Neutrophil (primary cell): ENCODE data around the gene RASGRF1.

Experiments used
- H3K27ac ChIP-seq: fragments of 200-600 bp; sonication (generic); 2 replicates; pipeline ENCODE4 v1.5.1; 2016; ENCODE audit warnings: mild to moderate bottlenecking, moderate library complexity
- H3K27me3 ChIP-seq: fragments of 200-600 bp; sonication (generic); 2 replicates; pipeline ENCODE4 v1.6.0; 2016; ENCODE audit warnings: mild to moderate bottlenecking
- H3K36me3 ChIP-seq: fragments of 200-600 bp; sonication (generic); 2 replicates; pipeline ENCODE4 v1.5.1; 2017
- H3K4me1 ChIP-seq, 2 experiments: fragments of 200-600 bp in 1 of 2; sonication (generic) in 1 of 2; 1 replicate in 1 of 2; 2 replicates in 1 of 2; pipeline versions ENCODE4 v1.5.1 to v1.6.1; 2013 to 2016; ENCODE audit warnings: low read depth in 1 of 2, low read length in 1 of 2, mild to moderate bottlenecking in 1 of 2, moderate library complexity in 1 of 2; ENCODE audit not compliant: control insufficient read depth in 1 of 2, insufficient read depth in 1 of 2
- H3K4me3 ChIP-seq, 2 experiments: fragments of 200-600 bp in 1 of 2; sonication (generic) in 1 of 2; 1 replicate in 1 of 2; 2 replicates in 1 of 2; pipeline ENCODE4 v1.5.1; 2013 to 2016; ENCODE audit warnings: low read depth in 1 of 2, low read length in 1 of 2, mild to moderate bottlenecking in 1 of 2, moderate library complexity in 1 of 2
- H3K9me3 ChIP-seq: fragments of 200-600 bp; sonication (generic); 2 replicates; pipeline ENCODE4 v1.5.1; 2016
- CTCF ChIP-seq: fragments of 200-600 bp; sonication (generic); IDR thresholded peaks from 2 replicates; pipeline ENCODE4 v1.5.1; 2016; ENCODE audit warnings: antibody characterized with exemption

RASGRF1 gene

GRCh38 chr15:78993257-78993930 lies 97.2 kb downstream of the RASGRF1 start:
- no peak overlapping the region for H3K27ac ChIP-seq
- H3K4me3 ChIP-seq, result no peak overlapping the region
- H3K4me1 ChIP-seq, result no peaks in the 10 kb centered on the region
- TF ChIP-seq CTCF, result no peak
- no peaks in the 10 kb centered on the region for H3K36me3 ChIP-seq
- no peaks in the 10 kb centered on the region for H3K9me3 ChIP-seq
- peaks cover 4% of the 10 kb centered on the region for H3K27me3 ChIP-seq

- H3K4me1 ChIP-seq, result no peaks in the 10 kb centered on the region
- H3K9me3 ChIP-seq, result no peaks in the 10 kb centered on the region
- no peak overlapping the region for H3K27ac ChIP-seq
- H3K4me3 ChIP-seq, result no peak overlapping the region
- TF ChIP-seq CTCF, result no peak
- H3K36me3 ChIP-seq, result no peaks in the 10 kb centered on the region
- H3K27me3 ChIP-seq, result peaks cover 4% of the 10 kb centered on the region
Measured at GRCh38 chr15:78992416-78993256, 97.9 kb downstream of the RASGRF1 start.

GRCh38 chr15:78991879-78992278 lies 98.7 kb downstream of the RASGRF1 start:
- Histone ChIP-seq H3K27me3 (peaks cover 4% of the 10 kb centered on the region), H3K27ac (no peak overlapping the region), H3K4me3 (no peak overlapping the region), H3K36me3 (no peaks in the 10 kb centered on the region), H3K4me1 (no peaks in the 10 kb centered on the region), H3K9me3 (no peaks in the 10 kb centered on the region)
- no peak for TF ChIP-seq CTCF

- peaks cover 4% of the 10 kb centered on the region for H3K27me3 ChIP-seq
- no peak for TF ChIP-seq CTCF
- no peaks in the 10 kb centered on the region for H3K4me1 ChIP-seq
- H3K9me3 ChIP-seq, result no peaks in the 10 kb centered on the region
- no peak overlapping the region for H3K4me3 ChIP-seq
- no peaks in the 10 kb centered on the region for H3K36me3 ChIP-seq
- no peak overlapping the region for H3K27ac ChIP-seq
Measured at GRCh38 chr15:78991476-78991875, 99.1 kb downstream of the RASGRF1 start.

GRCh38 chr15:78990278-78990677 lies 100.3 kb downstream of the RASGRF1 start:
- H3K27me3 ChIP-seq, result peaks cover 4% of the 10 kb centered on the region
- TF ChIP-seq CTCF, result no peak
- no peaks in the 10 kb centered on the region for H3K36me3 ChIP-seq
- H3K9me3 ChIP-seq, result no peaks in the 10 kb centered on the region
- no peaks in the 10 kb centered on the region for H3K4me1 ChIP-seq
- no peak overlapping the region for H3K4me3 ChIP-seq
- H3K27ac ChIP-seq, result no peak overlapping the region
